Kidney (tissue), 14 donors: Measurements from ENCODE around the gene MFSD12. TPM values are rescaled to one million over a fixed set of nuclear protein-coding genes. Genes with fewer than 3 reads are reported as not detected.

Experiments used
- DNase-seq, 5 donors: peaks; one replicate each; pipeline ENCODE4 v3.0.0-alpha.2; 2013 to 2020
- FAIRE-seq: peaks from 2 replicates; lab custom pipeline; 2012; peaks lifted over from hg19 to GRCh38; lab: Jason Lieb, UNC
- H3K27ac ChIP-seq, 2 donors: one replicate each; pipeline ENCODE4 v1.7.0; 2013; ENCODE audit warnings: low read depth in 2 of 2, low read length in 2 of 2, inconsistent platforms in 1 of 2
- H3K27me3 ChIP-seq: one replicate; pipeline ENCODE4 v1.7.1; 2013; ENCODE audit warnings: low read length, inconsistent platforms; ENCODE audit not compliant: control insufficient read depth, insufficient read depth
- H3K36me3 ChIP-seq, 3 donors: one replicate each; pipeline versions ENCODE4 v1.7.0 to v1.7.1; 2013; ENCODE audit warnings: low read length in 3 of 3, control low read depth in 1 of 3, inconsistent platforms in 1 of 3; ENCODE audit not compliant: insufficient read depth in 3 of 3, control insufficient read depth in 2 of 3
- H3K4me1 ChIP-seq, 3 donors: one replicate each; pipeline versions ENCODE4 v1.7.0 to v1.7.1; 2013; ENCODE audit warnings: low read length in 3 of 3, inconsistent platforms in 1 of 3, low read depth in 1 of 3; ENCODE audit not compliant: control insufficient read depth in 2 of 3, insufficient read depth in 2 of 3
- H3K4me3 ChIP-seq, 3 donors: one replicate each; pipeline versions ENCODE4 v1.7.0 to v1.8.1; 2013; ENCODE audit warnings: low read length in 3 of 3, control low read depth in 1 of 3, inconsistent platforms in 1 of 3
- H3K9ac ChIP-seq, 3 donors: one replicate each; pipeline versions ENCODE4 v1.7.0 to v1.7.1; 2013; ENCODE audit warnings: low read length in 3 of 3, control low read depth in 1 of 3, inconsistent platforms in 1 of 3
- H3K9me3 ChIP-seq, 3 donors: one replicate each; pipeline versions ENCODE4 v1.7.0 to v1.7.1; 2013; ENCODE audit warnings: low read length in 3 of 3, control low read depth in 1 of 3, inconsistent platforms in 1 of 3; ENCODE audit not compliant: control insufficient read depth in 2 of 3, insufficient read depth in 1 of 3
- intact Hi-C: fragments of 100-400 bp; cut with DNase I; formaldehyde crosslinking; loops from one replicate; pipeline ENCODE4 v1.11.1; 2022
- polyA plus RNA-seq: library from polyadenylated mRNA; stranded (reverse); fragments of 350-450 nt; fragmentation: Illumina TruSeq; extraction: RNeasy Lipid Tissue Mini Kit (QIAGEN cat#74804); gene quantifications from one replicate; pipeline ENCODE4 v1.2.3, GENCODE V29; 2014; ENCODE audit warnings: low read depth, low replicate concordance; ENCODE audit not compliant: insufficient read depth
- total RNA-seq: library from RNA; stranded (reverse); fragmentation: NEBNext Ultra II Directional; extraction: Animal tissue kit (Norgen Biotek cat#: 25700); gene quantifications from one replicate; pipeline ENCODE4 v1.2.1, GENCODE V29; 2021
- TF ChIP-seq, protein P1 (sequence below): IDR thresholded peaks from 3 replicates; pipeline ENCODE4 v1.5.1; 2012; ENCODE audit warnings: mild to moderate bottlenecking, moderate library complexity, borderline replicate concordance; ENCODE audit not compliant: insufficient read depth; ENCODE audit errors: extremely low read depth
- donor health status: control.
- donor health status: control.
- donor health status: control.
- donor health status: control.
- donor health status: control.
- donor health status: DM: yes; HTN: yes; CAD: no.
- donor health status: Normal renal cell carcinoma (clear cell type).

Gene MFSD12
- total and polyA plus RNA-seq, 2 donors from 2014 or later = 113 to 124 TPM

DNA sequence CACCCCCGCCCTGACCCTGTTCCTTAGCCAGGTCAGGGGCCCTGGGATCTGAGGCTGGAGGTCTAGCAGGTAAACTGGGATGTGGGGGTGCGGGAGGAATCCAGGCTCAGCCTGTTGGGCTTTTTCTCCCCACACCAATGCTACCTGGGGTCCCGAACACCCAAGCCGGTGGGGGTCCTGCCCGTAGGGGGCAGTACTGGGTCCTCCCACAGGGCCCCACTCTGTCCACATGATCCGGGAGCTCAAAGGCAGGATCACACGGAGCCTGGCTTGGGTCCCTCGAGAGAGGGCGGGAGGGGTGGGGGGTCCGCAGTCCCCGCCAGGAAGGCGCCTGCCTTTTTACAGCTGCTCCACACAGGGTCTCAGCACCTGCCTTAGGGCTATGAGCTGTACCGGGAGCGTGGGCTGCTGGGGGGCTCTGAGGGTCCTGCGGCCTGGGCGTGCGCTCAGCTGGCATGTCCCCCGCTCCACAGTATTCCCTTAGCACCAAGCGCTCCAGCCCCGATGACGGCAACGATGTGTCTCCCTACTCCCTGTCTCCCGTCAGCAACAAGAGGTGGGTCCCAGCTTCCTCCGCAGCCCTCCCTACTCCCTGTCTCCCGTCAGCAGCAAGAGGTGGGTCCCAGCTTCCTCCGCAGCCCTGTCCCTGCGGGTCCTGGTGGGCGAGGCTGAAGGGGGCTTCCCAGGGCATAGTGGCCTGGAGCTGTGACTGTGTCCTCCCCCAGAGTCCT is 30.7 kb downstream of the MFSD12 start:
- Histone ChIP-seq H3K9me3 (no peaks in the 10 kb centered on the region), H3K9ac (no peak overlapping the region), H3K4me1 (no peaks in the 10 kb centered on the region), H3K36me3 (peaks cover 0 to 13% (median 9%) of the 10 kb centered on the region in 3 donors), H3K27ac (no peak overlapping the region), H3K27me3 (no peaks in the 10 kb centered on the region), H3K4me3 (no peak overlapping the region)
- intact Hi-C loops = no loop called here
- TF ChIP-seq, protein P1, sequence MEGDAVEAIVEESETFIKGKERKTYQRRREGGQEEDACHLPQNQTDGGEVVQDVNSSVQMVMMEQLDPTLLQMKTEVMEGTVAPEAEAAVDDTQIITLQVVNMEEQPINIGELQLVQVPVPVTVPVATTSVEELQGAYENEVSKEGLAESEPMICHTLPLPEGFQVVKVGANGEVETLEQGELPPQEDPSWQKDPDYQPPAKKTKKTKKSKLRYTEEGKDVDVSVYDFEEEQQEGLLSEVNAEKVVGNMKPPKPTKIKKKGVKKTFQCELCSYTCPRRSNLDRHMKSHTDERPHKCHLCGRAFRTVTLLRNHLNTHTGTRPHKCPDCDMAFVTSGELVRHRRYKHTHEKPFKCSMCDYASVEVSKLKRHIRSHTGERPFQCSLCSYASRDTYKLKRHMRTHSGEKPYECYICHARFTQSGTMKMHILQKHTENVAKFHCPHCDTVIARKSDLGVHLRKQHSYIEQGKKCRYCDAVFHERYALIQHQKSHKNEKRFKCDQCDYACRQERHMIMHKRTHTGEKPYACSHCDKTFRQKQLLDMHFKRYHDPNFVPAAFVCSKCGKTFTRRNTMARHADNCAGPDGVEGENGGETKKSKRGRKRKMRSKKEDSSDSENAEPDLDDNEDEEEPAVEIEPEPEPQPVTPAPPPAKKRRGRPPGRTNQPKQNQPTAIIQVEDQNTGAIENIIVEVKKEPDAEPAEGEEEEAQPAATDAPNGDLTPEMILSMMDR = no peak
- FAIRE-seq (no peak), DNase-seq (peak in 1 of 5 donors; percentile 59)

DNA sequence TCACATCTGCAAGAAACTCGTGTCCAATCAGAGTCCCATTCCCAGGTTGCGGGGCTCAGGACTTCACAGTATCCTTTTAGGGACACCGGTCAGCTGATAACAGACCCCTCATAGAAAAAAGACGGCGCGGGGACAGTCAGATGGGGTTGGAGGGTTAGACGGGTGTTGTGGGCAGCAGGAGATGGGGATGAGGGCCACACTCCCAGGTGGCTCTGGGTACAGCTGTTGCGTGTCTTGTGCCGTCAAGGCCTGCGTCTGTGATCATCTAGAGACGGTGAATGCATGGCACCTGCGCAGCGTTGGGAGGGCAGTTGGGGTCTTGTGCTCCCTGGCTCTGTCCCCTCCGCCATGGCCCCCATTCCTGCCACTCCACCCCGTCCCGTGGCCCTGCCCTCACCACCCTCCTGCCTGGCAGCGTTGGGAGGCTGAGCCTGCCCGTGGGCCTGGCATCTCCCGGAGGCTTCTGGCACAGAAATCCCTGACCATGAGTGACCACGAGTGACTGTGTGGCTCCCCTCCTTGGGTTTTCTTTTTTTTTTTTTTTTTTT is 32.4 kb downstream of the MFSD12 start:
- H3K4me3 ChIP-seq = no peak overlapping the region
- intact Hi-C loops = no loop called here
- H3K9me3 ChIP-seq = no peaks in the 10 kb centered on the region
- no peaks in the 10 kb centered on the region for H3K4me1 ChIP-seq
- H3K9ac ChIP-seq = no peak overlapping the region
- no peak overlapping the region for H3K27ac ChIP-seq
- H3K36me3 ChIP-seq = peaks cover 0 to 9% (median 6%) of the 10 kb centered on the region in 3 donors
- TF ChIP-seq, protein P1 = no peak
- H3K27me3 ChIP-seq = no peaks in the 10 kb centered on the region
- FAIRE-seq = no peak
- peak in 1 of 5 donors; percentile 65 for DNase-seq

DNA sequence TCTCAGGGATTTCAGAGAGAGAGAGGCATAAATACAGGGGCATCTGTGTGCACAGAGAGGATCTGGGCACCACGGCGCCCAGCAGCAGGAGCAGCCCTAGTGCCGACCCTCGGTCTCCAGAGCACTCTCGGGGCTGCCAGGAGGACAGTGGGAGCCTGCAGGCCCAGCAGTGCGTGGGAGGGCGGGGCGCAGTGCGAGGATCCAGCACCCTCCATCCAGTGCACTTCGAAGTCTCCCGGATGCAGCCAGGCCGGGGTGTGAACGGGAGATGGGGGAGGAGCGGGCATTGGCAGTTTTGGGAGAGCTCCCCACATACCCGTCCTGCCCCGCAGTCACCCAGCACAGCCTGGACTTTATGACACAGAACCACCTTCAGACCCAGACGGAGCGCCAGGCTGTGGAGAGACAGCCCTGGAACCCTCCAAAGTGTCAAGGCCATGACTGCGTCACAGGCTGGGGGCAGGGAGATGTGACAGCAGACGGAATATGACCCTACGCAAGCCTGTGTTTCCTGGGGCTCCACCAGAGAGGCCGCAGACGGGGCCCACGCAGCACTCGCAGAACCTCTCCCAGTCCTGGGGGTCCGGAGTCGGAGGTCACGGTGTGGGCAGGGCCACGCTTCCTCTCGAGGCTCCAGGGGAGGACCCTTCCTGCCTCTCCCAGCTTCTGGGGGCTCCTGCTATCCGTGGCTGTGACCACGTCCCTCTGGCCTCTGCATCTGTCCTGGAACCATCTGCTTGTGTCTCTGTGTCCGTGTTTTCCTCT is 33.1 kb downstream of the MFSD12 start:
- no peak overlapping the region for H3K27ac ChIP-seq
- no peaks in the 10 kb centered on the region for H3K4me1 ChIP-seq
- intact Hi-C loops = no loop called here
- peaks cover 0 to 15% (median 6%) of the 10 kb centered on the region in 3 donors for H3K36me3 ChIP-seq
- no peaks in the 10 kb centered on the region for H3K27me3 ChIP-seq
- DNase-seq = peak in 1 of 5 donors; percentile 64
- H3K4me3 ChIP-seq = no peak overlapping the region
- FAIRE-seq = no peak
- TF ChIP-seq, protein P1 = no peak
- no peaks in the 10 kb centered on the region for H3K9me3 ChIP-seq
- H3K9ac ChIP-seq = no peak overlapping the region
